ENCODE data around the gene NSD2. TPM values are rescaled to one million over a fixed set of nuclear protein-coding genes. Genes with fewer than 3 reads are reported as not detected.

Gene NSD2
- total and polyA plus RNA-seq, 2 experiments from 2014 or later = 25.7 to 30.8 TPM

- no peak for DNase-seq (ENCODE audit: low spot score)
- Histone ChIP-seq H3K27ac (no peak overlapping the region), H3K27me3 (no peaks in the 10 kb centered on the region), H3K4me3 (no peak overlapping the region), H3K9me3 (ENCODE audit: low read depth) (no peaks in the 10 kb centered on the region), H2AFZ (no peak overlapping the region), H3K9me2 (replicated peaks; ENCODE audit: insufficient read depth) (no peaks in the 10 kb centered on the region), H3K36me3 (replicated peaks; ENCODE audit: insufficient read depth, low read depth) (no peaks in the 10 kb centered on the region), H3K79me2 (no peaks in the 10 kb centered on the region), H3K4me1 (ENCODE audit: insufficient read depth) (no peaks in the 10 kb centered on the region), H4K20me1 (ENCODE audit: insufficient read depth, poor library complexity, severe bottlenecking) (no peaks in the 10 kb centered on the region), H3K4me2 (no peak overlapping the region)
- 96% methylated on average over 36 of the region's 37 CpGs for WGBS (ENCODE audit: low lambda C conversion rate, missing lambda C conversion rate)
- no peak for TF ChIP-seq CTCF (IDR thresholded peaks at IDR 0.05; ENCODE audit: poor library complexity)
- no peak for TF ChIP-seq EZH2 (IDR thresholded peaks at IDR 0.05; ENCODE audit: borderline replicate concordance)
- no peak for TF ChIP-seq EZH2phosphoT487 (IDR thresholded peaks at IDR 0.05; ENCODE audit: low read depth, severe bottlenecking, unreplicated experiment)
Observed at GRCh38 chr4:1822568-1823544, 48.3 kb upstream of the NSD2 start.

- DNase-seq (ENCODE audit: low spot score) = no peak
- no peaks in the 10 kb centered on the region for H3K9me3 ChIP-seq (ENCODE audit: low read depth)
- no peak overlapping the region for H3K4me3 ChIP-seq
- no peaks in the 10 kb centered on the region for H3K79me2 ChIP-seq
- no peak overlapping the region for H3K4me2 ChIP-seq
- H3K9me2 ChIP-seq (replicated peaks; ENCODE audit: insufficient read depth) = no peaks in the 10 kb centered on the region
- H4K20me1 ChIP-seq (ENCODE audit: insufficient read depth, poor library complexity, severe bottlenecking) = no peaks in the 10 kb centered on the region
- WGBS (ENCODE audit: low lambda C conversion rate, missing lambda C conversion rate) = 97% methylated on average over 11 of the region's 12 CpGs
- no peaks in the 10 kb centered on the region for H3K36me3 ChIP-seq (replicated peaks; ENCODE audit: insufficient read depth, low read depth)
- TF ChIP-seq EZH2 (IDR thresholded peaks at IDR 0.05; ENCODE audit: borderline replicate concordance) = no peak
- TF ChIP-seq EZH2phosphoT487 (IDR thresholded peaks at IDR 0.05; ENCODE audit: low read depth, severe bottlenecking, unreplicated experiment) = no peak
- TF ChIP-seq CTCF (IDR thresholded peaks at IDR 0.05; ENCODE audit: poor library complexity) = no peak
- no peaks in the 10 kb centered on the region for H3K4me1 ChIP-seq (ENCODE audit: insufficient read depth)
- H2AFZ ChIP-seq = no peak overlapping the region
- H3K27ac ChIP-seq = no peak overlapping the region
- H3K27me3 ChIP-seq = no peaks in the 10 kb centered on the region
Observed at GRCh38 chr4:1823545-1823932, 47.7 kb upstream of the NSD2 start.

- Histone ChIP-seq H3K27me3 (no peaks in the 10 kb centered on the region), H2AFZ (no peak overlapping the region), H3K4me3 (no peak overlapping the region), H4K20me1 (ENCODE audit: insufficient read depth, poor library complexity, severe bottlenecking) (no peaks in the 10 kb centered on the region), H3K36me3 (replicated peaks; ENCODE audit: insufficient read depth, low read depth) (no peaks in the 10 kb centered on the region), H3K9me2 (replicated peaks; ENCODE audit: insufficient read depth) (no peaks in the 10 kb centered on the region), H3K79me2 (no peaks in the 10 kb centered on the region), H3K27ac (no peak overlapping the region), H3K4me2 (no peak overlapping the region), H3K4me1 (ENCODE audit: insufficient read depth) (no peaks in the 10 kb centered on the region), H3K9me3 (ENCODE audit: low read depth) (no peaks in the 10 kb centered on the region)
- WGBS (ENCODE audit: low lambda C conversion rate, missing lambda C conversion rate) = 97% methylated on average over 11 of the region's 11 CpGs
- no peak for DNase-seq (ENCODE audit: low spot score)
- TF ChIP-seq EZH2 (IDR thresholded peaks at IDR 0.05; ENCODE audit: borderline replicate concordance) (no peak), CTCF (IDR thresholded peaks at IDR 0.05; ENCODE audit: poor library complexity) (no peak), EZH2phosphoT487 (IDR thresholded peaks at IDR 0.05; ENCODE audit: low read depth, severe bottlenecking, unreplicated experiment) (no peak)
Observed at GRCh38 chr4:1824746-1825145, 46.4 kb upstream of the NSD2 start.
